HepG2 (cell line): ENCODE measurements around the gene KRTAP13-2. TPM values are rescaled to one million over a fixed set of nuclear protein-coding genes. Genes with fewer than 3 reads are reported as not detected.

ENCODE experiments used
- ATAC-seq: fragments of 200-7000 bp; cut with Tn5 transposase; 3 replicates; pipeline ENCODE4 v1.9.1; 2020; ENCODE audit warnings: mild to moderate bottlenecking, moderate library complexity
- BruUV-seq: library from RNA; stranded (reverse); fragments of 400-500 nt; replicated peaks from 2 replicates; lab custom pipeline; 2021; lab: Mats Ljungman, UMichigan
- CTCF ChIA-PET: fragments of 300-600 bp; formaldehyde crosslinking; extraction: SDS; loops from one replicate; lab custom pipeline; 2021; ENCODE audit warnings: low total read pairs, inconsistent platforms, low intra/inter-chr PET ratio; lab: Yijun Ruan, JAX
- POLR2A ChIA-PET: fragments of 350-600 bp; sonication (Branson Sonifier 250); formaldehyde crosslinking; loops from one replicate; lab custom pipeline; 2020; ENCODE audit warnings: antibody characterized with exemption, inconsistent platforms; lab: Yijun Ruan, JAX
- DNase-seq: peaks from one replicate; pipeline ENCODE4 v3.0.0-alpha.2; 2015; ENCODE audit warnings: low spot score
- FAIRE-seq: peaks from 3 replicates; lab custom pipeline; 2011; peaks lifted over from hg19 to GRCh38; lab: Jason Lieb, UNC
- H2AFZ ChIP-seq: one replicate; pipeline ENCODE4 v1.6.1; 2011; ENCODE audit warnings: low read length, inconsistent platforms
- H3K27ac ChIP-seq: fragments of 300-600 bp; 3 replicates; pipeline ENCODE4 v1.8.0; 2011; ENCODE audit warnings: mixed run types, mild to moderate bottlenecking, mixed read lengths, low read length, inconsistent platforms; ENCODE audit not compliant: insufficient read depth; ENCODE audit errors: extremely low read length
- H3K27me3 ChIP-seq, 2 experiments: fragments of 200-600 bp in 1 of 2; 2 replicates in 1 of 2; 3 replicates in 1 of 2; pipeline versions ENCODE4 v1.6.0 to v1.8.0; 2011; ENCODE audit warnings: low read length in 2 of 2, mild to moderate bottlenecking in 2 of 2, moderate library complexity in 2 of 2, inconsistent platforms in 1 of 2; ENCODE audit not compliant: insufficient read depth in 2 of 2, control insufficient read depth in 1 of 2
- H3K36me3 ChIP-seq, 2 experiments: fragments of 200-600 bp in 1 of 2; replicated peaks in 1 of 2; 2 replicates in 1 of 2; 3 replicates in 1 of 2; pipeline versions ENCODE4 v1.5.1 to v1.8.0; 2011; ENCODE audit warnings: low read length in 2 of 2, inconsistent platforms in 1 of 2; ENCODE audit not compliant: insufficient read depth in 2 of 2, control insufficient read depth in 1 of 2
- H3K4me1 ChIP-seq: 2 replicates; pipeline ENCODE4 v1.5.1; 2012; ENCODE audit warnings: low read length, inconsistent platforms; ENCODE audit not compliant: insufficient read depth
- H3K4me2 ChIP-seq: 2 replicates; pipeline ENCODE4 v1.6.0; 2011; ENCODE audit warnings: low read depth, low read length, inconsistent platforms
- H3K4me3 ChIP-seq, 3 experiments: fragments of 200-600 bp in 1 of 3; sonication (generic), shearing (Covaris generic) in 1 of 3; replicated peaks in 1 of 3; 2 replicates each; pipeline ENCODE4 v1.5.1; 2011 to 2016; ENCODE audit warnings: low read length in 3 of 3, inconsistent platforms in 2 of 3, low read depth in 2 of 3, mild to moderate bottlenecking in 2 of 3, control low read depth in 1 of 3, mixed read lengths in 1 of 3; ENCODE audit not compliant: insufficient read depth in 1 of 3
- H3K79me2 ChIP-seq: one replicate; pipeline ENCODE4 v1.6.1; 2011; ENCODE audit warnings: low read length, inconsistent platforms; ENCODE audit not compliant: insufficient read depth
- H3K9ac ChIP-seq: 2 replicates; pipeline ENCODE4 v1.6.0; 2011; ENCODE audit warnings: mild to moderate bottlenecking, low read depth, low read length, inconsistent platforms; ENCODE audit not compliant: insufficient read depth
- H3K9me3 ChIP-seq: 2 replicates; pipeline ENCODE4 v1.5.1; 2012; ENCODE audit warnings: mild to moderate bottlenecking, low read length
- H4K20me1 ChIP-seq: 2 replicates; pipeline ENCODE4 v1.6.0; 2011; ENCODE audit warnings: inconsistent platforms, mild to moderate bottlenecking, low read length, moderate library complexity; ENCODE audit not compliant: insufficient read depth
- ARID4A ChIP-seq: sonication (generic); formaldehyde crosslinking; IDR thresholded peaks from 2 replicates; pipeline ENCODE4 v1.5.0; 2020; ENCODE audit warnings: mild to moderate bottlenecking, missing genetic modification reagents, borderline replicate concordance
- CC2D1A ChIP-seq: sonication (generic); formaldehyde crosslinking; IDR thresholded peaks from 2 replicates; pipeline ENCODE4 v1.8.1; 2023; ENCODE audit warnings: mild to moderate bottlenecking, missing genetic modification reagents
- KMT2B ChIP-seq: IDR thresholded peaks from 2 replicates; pipeline ENCODE4 v1.6.1; 2016; ENCODE audit warnings: missing genetic modification reagents, missing compliant biosample characterization
- MXD4 ChIP-seq: IDR thresholded peaks from 2 replicates; pipeline ENCODE4 v1.6.1; 2016; ENCODE audit warnings: mild to moderate bottlenecking, missing biosample characterization, missing genetic modification reagents
- NBN ChIP-seq: fragments of 450-650 bp; conservative IDR thresholded peaks from 2 replicates; pipeline ENCODE4 v1.6.1; 2017
- PREB ChIP-seq: sonication (generic); formaldehyde crosslinking; IDR thresholded peaks from 2 replicates; pipeline ENCODE4 v1.4.0; 2020; ENCODE audit warnings: missing genetic modification reagents
- SIX4 ChIP-seq: sonication (generic); formaldehyde crosslinking; IDR thresholded peaks from 2 replicates; pipeline ENCODE4 v1.4.0; 2020; ENCODE audit warnings: missing genetic modification reagents
- TRAFD1 ChIP-seq: sonication (generic); formaldehyde crosslinking; IDR thresholded peaks from 2 replicates; pipeline ENCODE4 v1.5.1; 2020; ENCODE audit warnings: missing genetic modification reagents, mild to moderate bottlenecking, borderline replicate concordance
- ZNF207 ChIP-seq: fragments of 450-650 bp; IDR thresholded peaks from 2 replicates; pipeline ENCODE4 v1.6.1; 2016; ENCODE audit warnings: antibody characterized with exemption, borderline replicate concordance
- WGBS: methylation state at CpG from one replicate; pipeline ENCODE4 v1.1.6; 2017; ENCODE audit warnings: low lambda C conversion rate; 5-methylcytosine and 5-hydroxymethylcytosine counted together
- in situ Hi-C: cut with HindIII; loops from 2 replicates; pipeline ENCODE4 v1.10.0; 2017; ENCODE audit warnings: low pct_unique_long_range_greater_than_20kb; ENCODE audit not compliant: extremely low pct_ligation_motif_present
- intact Hi-C: fragments of 100-400 bp; cut with micrococcal nuclease; formaldehyde crosslinking; loops from one replicate; pipeline ENCODE4 v1.10.0; 2022; ENCODE audit not compliant: unreplicated experiment
- polyA plus RNA-seq, 8 experiments: library from polyadenylated mRNA; depleted of rRNA in 3 of 8; stranded (reverse) in 7 of 8; unstranded in 1 of 8; fragments of >200 nt; fragmentation: Illumina TruSeq in 4 of 8; extraction: Trizol in 4 of 8; gene quantifications; 2 replicates each; pipeline versions ENCODE4 v1.2.1 to v1.2.3, GENCODE V29; 2011 to 2016; ENCODE audit warnings: low read depth in 4 of 8, missing spikeins in 1 of 8, mixed read lengths in 1 of 8; ENCODE audit not compliant: insufficient read depth in 1 of 8
- total RNA-seq, 5 experiments: library from RNA; depleted of rRNA; stranded (reverse); fragments of >200 nt; fragmentation: Illumina TruSeq; extraction: Trizol; gene quantifications; 2 replicates each; pipeline ENCODE4 v1.2.3, GENCODE V29; 2016; ENCODE audit warnings: low read depth in 1 of 5
- TF ChIP-seq, protein P1 (sequence below): sonication (generic); formaldehyde crosslinking; IDR thresholded peaks from 2 replicates; pipeline ENCODE4 v1.5.0; 2020; ENCODE audit warnings: mild to moderate bottlenecking, missing genetic modification reagents, moderate library complexity

KRTAP13-2 gene
- total and polyA plus RNA-seq, 2 of the 13 experiments (the other 11 are each of a cell fraction or from before 2014, with no cell fraction given), result not detected

DNA sequence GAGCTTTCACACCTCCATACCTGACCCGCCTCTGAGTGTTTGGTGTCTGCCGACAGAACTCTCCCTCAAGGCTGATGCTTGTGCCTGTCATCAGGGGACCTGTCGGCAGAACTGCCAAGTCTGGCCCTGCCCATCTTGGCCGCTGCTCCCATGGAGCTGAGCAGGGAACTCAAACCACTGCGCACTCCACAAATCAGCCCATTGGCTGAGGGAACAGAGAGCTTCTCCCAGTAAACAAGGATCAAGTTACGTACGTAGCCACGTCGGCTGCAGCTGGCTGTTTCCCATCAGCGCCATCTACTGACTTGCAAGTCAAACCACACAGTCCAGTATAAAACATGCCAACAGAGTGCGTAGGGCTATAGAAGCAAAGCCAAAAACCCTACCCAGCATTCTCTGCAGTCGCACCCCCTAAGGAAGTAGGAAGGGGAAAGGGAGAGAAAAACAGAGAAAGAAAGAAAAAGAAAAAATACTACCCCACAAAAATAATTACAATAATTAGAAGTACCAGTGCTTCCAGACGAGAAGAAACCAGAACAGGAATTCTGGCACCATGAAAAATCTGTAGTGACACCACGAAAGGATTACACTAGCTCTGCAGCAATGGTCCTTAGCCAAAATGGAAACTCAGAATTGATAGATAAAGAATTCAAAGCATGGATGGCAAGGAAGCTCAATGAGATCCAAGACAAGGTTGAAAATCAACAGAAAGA is 36.9 kb upstream of the KRTAP13-2 start (continued):
- TF ChIP-seq, protein P1, sequence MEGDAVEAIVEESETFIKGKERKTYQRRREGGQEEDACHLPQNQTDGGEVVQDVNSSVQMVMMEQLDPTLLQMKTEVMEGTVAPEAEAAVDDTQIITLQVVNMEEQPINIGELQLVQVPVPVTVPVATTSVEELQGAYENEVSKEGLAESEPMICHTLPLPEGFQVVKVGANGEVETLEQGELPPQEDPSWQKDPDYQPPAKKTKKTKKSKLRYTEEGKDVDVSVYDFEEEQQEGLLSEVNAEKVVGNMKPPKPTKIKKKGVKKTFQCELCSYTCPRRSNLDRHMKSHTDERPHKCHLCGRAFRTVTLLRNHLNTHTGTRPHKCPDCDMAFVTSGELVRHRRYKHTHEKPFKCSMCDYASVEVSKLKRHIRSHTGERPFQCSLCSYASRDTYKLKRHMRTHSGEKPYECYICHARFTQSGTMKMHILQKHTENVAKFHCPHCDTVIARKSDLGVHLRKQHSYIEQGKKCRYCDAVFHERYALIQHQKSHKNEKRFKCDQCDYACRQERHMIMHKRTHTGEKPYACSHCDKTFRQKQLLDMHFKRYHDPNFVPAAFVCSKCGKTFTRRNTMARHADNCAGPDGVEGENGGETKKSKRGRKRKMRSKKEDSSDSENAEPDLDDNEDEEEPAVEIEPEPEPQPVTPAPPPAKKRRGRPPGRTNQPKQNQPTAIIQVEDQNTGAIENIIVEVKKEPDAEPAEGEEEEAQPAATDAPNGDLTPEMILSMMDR (CRISPR knock-in tag), result 0 out of 2 replicates have a peak, but pooled peaks have one; percentile 8
- TF ChIP-seq ARID4A (CRISPR knock-in tag) (no peak), SIX4 (CRISPR knock-in tag) (peak; percentile 64; the same call in 1 of the 2 replicates), CC2D1A (CRISPR knock-in tag) (no peak)

DNA sequence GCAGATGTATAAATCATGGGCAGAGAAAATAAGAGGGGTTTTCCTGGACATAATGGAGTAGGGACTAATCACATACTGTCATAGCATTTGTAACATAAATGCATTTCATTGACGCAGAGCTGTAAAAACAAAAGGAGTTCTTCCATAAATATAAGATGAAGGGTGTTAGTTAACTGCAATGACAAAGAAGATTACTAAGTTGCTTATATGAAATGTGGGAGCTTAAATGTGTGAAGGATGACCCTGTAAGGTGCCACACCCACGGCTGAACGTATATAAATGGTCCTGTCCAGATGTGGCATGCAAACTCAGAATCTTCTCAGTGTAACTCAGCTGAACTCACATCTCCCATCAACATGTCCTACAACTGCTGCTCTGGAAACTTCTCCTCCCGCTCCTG is 23.7 kb upstream of the KRTAP13-2 start, which contains the start of gene KRTAP13-1:
KRTAP13-1 (plus strand) TSS at position 301 of the 400 bp plus-strand sequence; CDS start at position 357, 56 bp downstream.
- Histone ChIP-seq H4K20me1 (no peaks in the 10 kb centered on the region), H2AFZ (no peak within 1 kb of the TSS), H3K36me3 (no peaks in the 10 kb centered on the region), H3K9me3 (peaks cover 69% of the 10 kb centered on the region), H3K9ac (no peak within 1 kb of the TSS), H3K79me2 (no peaks in the 10 kb centered on the region), H3K27me3 (no peaks in the 10 kb centered on the region), H3K27ac (no peak within 1 kb of the TSS), H3K4me2 (no peak within 1 kb of the TSS), H3K4me1 (no peaks in the 10 kb centered on the region), H3K4me3 (no peak within 1 kb of the TSS)
- FAIRE-seq (no peak), ATAC-seq (no peak), DNase-seq (no peak)
- in situ Hi-C loops, result no loop called here
- intact Hi-C loops, result no loop called here
- CTCF ChIA-PET, result no interaction called here
- under 1% methylated on average over 4 of the region's 4 CpGs for WGBS
- BruUV-seq, result no TSS peak
- TF ChIP-seq MXD4 (no peak), ZNF207 (no peak), PREB (CRISPR knock-in tag) (no peak), TRAFD1 (no peak), KMT2B (CRISPR knock-in tag) (no peak), NBN (no peak)
- POLR2A ChIA-PET, result no interaction called here
